GM21737 (cell line): ENCODE data around the gene CFLAR.
"Not testable (repeated sequence)": the region's sequence is repeated elsewhere in the genome, so short reads cannot be mapped to it uniquely, and the experiment has no call there.

ENCODE experiments used
- ATAC-seq: cut with Tn5 transposase; IDR thresholded peaks from one replicate; pipeline ENCODE4 v1.9.1; 2021; ENCODE audit warnings: mild to moderate bottlenecking, moderate library complexity; ENCODE audit not compliant: unreplicated experiment

CFLAR gene

DNA sequence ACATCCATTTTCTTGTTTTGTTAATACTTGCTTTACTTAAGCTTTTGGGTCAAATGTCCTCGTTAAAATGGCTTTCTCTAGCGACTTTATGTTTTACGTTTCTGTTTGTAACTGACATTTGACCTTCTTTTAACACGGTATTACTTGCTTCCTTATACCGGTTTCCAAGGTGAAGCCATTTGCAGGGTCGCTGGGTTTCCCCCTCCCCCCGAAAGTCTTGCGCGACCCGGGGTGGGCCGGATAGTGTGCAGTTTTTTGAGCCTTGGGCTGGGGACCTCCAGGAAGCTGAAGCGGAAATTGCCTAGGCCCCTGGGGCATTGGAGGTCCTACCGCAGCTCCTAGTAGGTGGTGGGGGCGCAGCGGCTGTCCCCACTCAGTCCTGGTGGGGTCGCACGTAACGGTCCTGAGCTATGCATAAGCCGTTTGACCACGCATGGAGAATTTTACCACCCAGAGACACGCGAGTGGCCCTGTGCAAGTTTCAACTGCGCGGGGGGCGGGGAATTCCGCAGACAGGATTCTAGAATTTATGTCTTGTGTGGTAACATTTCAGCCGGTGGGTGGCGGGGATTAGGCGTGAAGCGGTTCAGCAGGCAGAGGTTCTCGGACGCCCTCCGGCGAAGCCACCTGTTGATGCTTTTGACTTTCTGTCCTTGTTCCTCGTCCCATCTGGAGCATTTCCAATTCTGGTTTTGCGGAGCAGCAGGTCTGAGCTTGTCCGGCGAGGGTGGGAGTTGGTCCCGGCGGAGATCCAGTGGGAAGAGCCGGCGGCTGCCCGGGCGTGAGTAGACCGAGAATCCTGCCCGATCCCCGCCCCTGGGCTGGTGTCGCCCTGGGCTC, 2.4 kb downstream of the CFLAR start:
- peak; percentile 38 for ATAC-seq

DNA sequence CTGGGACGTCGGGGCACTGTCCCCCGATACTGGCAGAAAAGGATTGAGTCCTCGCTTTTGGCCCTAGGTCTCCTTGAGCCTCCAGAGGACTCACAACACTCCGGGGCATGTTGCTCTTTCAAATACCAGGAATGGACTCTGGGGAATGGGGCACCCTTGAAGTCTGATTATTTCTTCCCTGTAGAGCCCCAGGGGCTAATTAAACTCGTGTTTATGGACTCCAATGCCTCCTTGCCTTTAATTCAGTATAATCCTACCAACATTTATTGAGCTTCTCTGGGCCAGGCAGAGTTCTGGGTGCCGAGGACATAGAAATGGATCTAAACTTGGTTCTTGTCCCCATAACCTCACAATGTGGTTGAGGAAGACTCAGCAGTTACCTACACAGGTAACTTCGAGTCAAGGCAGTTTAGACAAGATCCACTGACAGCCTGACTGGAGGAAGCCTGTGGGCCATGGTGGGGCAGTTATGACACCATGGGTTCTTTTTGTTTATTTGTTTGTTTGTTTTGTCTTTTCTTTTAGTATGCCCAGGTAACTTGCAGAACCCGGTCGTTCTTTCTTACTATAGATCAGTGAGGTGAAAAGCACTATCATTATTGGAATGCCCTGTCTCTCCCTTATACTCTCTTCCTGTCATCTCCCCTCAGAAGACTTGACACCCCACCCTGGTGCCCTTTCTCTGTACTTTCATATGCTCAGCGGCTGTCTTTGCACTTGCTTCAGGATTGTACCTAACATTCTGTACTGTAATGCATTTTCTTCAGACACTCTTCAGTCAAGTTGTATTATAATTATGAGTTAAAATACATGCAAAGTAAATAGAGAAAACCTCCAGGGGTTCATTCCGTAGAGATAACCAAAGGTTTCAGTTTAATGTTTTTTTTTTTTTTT, 3.2 kb downstream of the CFLAR start:
- no peak for ATAC-seq

DNA sequence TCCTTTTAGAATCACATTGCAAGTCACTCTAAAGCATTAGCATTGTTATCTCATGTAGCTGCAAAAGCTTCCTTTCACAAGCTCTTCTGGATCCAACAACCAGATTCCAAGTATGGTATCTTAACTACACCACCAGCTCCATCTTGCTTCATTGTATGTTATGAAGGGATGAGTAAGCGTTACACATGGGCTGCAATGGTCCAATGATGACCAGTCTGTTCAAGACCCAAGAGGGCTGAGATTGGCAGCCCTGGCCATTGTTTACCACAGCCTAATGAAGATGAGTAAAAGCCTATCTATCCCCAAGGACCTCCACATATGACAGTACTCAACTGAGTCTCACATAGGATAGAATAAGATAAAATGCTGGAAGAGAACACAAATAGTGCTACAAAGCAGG, 6.3 kb downstream of the CFLAR start:
- ATAC-seq, result no peak

DNA sequence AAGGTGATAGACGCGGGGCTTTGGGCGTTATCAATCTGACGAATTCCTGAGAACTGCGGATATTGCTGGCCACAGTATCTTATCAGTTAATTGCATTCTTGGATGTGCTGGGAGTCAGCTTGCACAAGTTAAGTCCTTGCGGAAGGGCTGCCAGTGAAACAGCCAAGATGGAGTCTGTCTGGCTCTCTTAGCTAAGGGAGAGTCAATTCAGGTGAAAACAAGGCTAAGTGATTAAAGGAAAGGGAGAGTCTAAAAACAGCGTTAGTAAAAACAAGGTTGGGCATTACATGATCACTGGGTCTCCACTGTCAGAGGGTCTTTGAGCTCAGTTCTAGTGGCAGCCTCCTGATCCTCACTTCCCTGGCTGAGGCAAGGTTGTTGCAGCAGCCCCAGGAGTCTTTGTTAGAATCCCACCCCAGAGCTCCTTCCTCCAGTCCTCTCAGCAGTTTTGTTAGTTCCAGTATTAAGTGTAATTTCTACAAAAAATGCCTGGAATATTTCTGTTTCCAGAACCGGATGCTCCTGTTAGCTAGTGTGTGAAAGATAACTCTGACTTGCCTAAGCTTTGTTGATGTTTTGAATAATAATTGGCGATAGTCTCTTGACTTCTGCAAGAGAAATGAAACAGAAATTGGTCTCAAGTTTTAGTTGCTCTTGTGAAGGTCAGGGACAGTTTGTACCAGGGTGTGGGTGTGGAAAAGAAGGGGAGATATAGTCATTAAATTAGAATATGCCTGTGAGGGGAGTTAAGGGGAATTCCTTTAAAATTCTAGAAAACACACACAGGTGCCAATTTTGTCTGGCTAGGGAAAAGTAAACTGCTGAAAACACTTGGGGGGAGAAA, 10.6 kb downstream of the CFLAR start:
- ATAC-seq, result peak; percentile 19

DNA sequence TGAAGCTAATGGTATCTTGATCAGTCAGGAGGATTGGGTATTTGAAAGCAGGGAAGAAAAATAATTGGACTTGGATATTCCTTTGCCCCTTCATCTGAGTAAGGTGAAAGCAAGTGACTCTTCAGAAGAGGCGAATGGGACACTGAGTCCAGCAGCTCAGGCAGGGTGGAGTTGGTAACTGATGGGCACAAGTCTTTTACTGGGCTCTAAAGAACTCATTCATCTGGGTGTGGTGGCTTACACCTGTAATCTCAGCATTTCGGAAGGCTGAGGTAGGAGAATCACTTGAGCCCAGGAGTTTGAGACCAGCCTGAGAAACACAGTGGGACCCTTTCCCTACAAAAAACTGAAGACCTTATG, 11.2 kb downstream of the CFLAR start:
- no peak for ATAC-seq

DNA sequence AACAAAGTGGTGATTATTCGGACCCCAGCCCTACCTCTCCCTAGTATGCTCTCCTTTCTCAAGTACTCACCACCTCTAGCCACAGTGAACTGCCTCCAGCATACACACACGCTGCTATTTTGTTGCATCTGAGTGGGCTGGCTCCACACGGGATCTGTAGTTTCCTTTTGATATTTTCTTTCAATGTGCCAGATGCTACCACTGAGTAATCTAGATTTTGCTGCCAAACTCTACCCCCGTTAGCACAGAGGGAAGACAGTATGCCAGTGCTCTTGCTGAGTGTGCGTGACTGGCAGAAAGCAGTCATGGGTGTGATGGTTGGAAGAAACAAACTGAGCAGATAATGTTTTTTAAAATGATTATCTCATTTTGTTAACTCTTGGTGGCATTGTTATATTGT, 11.6 kb downstream of the CFLAR start:
- no peak for ATAC-seq

DNA sequence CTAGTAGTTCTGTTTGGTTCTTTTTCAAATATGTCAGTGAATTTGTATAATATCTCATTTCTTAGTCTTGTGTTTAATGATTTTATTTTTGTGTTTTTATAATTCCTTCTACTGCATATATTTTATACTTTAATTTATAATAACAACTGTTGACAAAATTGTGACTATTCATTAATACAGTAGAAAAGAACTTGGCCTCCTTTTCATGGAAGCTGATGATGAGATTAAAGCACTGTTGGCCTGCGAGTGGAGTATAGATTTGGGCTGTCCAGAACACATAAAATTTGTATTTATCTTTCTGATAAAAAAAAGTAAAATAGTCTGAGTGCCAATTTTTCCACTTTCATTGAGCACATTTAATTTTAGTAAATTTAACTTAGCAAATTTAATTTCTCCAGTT, 12.1 kb downstream of the CFLAR start:
- ATAC-seq, result no peak

DNA sequence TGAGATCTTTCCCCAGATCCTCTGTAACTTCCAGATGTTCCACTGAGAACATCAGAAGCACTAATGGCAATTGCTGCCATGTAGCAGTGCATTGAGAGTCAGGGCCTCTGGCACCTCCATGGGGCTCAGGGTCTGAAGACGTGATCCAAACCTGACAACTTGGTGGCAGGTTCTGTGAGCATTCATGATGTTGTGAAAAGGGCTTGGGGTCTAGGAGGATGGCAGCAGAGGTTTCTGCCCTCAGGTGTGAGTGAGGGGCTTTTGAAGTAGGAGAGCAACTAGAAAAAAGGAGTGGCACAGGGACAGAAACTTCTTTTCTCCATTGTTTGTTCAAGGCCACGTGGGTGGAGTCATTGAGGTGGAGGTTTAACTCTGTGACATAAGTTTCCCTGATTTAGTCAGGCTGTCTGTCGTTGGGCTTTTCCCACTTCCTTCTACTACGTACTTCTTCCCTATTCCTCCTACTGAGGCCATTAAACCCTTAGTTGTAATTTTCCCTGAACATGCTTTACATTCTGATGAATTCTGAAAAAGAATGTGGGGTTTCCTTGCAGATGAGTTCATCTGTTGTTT, 13.1 kb downstream of the CFLAR start:
- no peak for ATAC-seq

DNA sequence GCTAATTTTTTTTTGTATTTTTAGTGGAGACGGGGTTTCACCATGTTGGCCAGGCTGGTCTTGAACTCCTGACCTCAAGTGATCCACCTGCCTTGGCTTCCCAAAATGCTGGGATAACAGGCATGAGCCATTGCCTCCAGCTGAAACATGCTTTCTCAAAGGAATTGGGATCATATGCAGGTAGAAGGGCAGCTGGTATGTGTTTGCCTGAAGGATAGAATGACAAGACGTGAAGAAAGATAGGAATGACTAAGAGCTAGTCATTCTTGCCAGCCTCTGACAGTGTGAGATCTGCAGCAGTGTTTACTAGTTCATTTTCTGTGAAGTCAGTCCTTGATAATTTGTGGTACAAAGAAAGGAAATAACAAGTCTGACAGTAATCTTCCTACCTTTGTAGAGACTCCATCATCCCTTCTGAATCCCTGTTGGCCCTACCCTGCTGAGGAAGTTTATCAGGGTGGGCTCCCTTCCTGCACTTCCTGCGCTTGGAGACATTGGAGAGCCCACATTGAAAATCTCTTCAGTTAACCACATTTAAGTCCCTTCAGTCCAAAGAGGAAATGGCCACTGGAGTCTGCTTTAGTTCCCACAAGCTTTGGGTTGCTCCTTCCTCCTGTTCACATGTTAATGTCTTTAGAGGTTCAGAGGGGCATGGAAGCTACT, 14.7 kb downstream of the CFLAR start:
- no peak for ATAC-seq

DNA sequence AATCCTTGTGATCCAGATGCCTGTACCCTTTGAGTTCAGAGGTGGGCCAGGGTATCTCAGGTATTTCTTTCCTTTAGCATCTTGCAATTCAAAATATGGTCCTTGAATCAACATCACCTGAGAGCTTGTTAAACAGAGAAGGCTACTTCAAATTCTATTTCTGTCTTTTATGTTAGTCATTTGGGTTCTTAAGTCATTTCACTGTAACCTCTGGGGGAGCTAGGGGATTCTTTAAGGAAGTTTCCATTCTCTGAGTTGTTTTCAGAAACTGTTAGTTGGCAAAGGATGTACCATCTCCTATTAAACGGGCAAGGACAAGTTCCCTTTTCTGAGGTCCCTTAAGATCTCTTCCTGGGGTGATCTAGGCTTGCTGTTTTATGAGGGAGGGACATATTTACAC, 16.6 kb downstream of the CFLAR start:
- ATAC-seq, result peak; percentile 40

DNA sequence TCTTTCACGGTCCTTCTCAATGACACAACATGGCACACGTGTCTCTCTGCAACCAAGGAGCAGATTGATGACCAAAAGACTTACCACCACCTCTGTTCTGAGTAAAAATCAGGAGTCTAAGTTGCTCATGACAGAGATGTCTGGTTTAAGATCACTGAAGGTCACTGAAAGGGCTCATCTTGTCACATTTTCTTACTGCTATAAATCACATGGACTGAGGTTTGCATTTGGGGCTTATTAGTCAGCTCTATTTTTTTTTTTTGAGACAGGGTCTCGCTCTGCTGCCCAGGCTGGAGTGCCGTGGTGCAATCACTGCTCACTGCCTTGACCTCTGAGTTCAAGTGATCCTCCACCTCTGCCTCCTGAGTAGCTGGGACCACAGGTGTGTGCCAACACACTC, 19.4 kb downstream of the CFLAR start:
- ATAC-seq, result no peak

DNA sequence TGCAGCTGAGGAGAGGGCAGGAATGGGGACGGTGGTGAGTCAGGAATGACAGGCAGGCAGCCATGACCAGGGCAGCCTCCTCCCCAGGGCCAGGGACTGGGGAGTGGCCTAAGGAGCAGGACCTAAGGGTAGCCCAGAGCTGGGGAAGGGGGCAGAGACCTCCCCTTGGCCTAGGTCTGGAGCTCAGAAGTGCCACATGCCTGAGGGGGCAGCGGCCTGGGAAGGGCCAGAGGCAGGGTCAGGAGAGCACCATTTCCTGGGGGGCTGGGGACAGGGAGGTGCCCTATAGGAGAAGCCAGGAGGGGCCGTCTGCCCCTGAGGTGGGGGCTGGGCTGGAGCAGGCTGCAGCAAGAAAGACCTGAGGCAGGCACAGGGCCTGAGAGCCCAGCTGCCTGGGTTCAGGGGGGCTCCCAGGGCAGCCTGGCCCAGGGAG, 20.9 kb downstream of the CFLAR start:
- no peak for ATAC-seq

DNA sequence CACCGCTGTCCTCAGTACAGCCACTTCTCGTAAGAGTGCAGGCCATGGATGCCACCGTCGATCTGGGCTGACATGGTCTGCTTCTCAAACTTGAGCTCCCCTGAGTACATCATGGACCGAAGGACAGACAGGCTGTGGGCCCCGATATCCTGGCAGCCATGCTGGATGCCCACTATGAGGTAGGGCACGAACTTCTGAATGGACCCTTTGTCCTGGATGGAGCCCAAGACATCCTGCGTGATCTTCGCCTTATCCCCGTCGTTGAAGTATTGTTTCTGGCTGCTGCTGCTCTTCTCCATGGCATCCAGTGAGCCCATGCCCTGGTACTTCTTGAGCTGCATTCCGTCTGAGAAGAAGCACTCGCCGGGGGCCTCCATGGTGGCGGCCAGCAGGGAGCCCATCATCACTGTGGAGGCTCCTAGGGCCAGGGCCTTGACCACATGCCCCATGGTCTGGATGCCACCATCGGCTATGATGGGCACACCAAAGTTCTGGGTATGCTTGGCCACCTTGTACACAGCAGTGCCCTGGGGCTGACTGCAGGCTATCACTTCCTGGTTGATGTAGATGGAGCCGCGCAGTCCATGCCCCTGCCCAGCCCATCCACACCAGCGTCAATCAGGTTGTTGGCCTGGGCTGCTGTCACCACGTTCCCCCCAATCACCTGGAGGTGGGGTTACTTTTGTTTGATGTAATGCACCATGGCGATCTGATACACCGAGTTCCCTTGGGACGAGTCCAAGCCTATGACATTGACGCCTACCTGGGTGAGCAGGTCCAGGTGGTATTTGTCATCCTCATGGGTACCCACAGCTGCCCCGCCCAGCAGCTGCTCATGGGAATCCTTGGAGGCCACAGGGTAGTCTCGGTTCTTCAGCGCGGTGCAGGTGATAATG, 21.8 kb downstream of the CFLAR start:
- ATAC-seq, result no peak

DNA sequence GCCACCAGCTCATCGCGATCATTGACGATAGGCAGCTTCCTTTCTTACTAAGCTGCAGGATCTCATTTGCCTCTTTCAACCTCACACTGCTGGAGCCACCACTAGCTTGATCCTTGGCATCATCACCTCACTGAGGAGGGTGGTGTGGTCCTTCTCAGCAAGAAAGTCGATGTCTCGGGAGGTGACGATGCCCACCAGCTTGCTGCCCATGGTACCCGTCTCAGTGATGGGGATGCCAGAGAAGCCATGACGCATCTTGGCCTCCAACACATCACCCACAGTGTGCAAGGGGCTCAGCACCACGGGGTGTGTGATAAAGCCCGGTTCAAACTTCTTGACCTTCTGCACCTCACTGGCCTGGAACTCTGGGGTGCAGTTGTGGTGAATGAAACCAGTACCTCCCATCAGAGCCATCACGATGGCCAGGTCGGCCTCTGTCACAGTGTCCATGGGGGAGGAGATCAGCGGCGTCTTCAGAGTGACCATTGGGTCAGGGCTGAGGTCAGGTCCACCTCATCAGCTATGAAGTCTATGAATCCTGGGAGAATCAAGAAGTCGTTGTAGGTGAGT, 22.5 kb downstream of the CFLAR start:
- ATAC-seq, result no peak

DNA sequence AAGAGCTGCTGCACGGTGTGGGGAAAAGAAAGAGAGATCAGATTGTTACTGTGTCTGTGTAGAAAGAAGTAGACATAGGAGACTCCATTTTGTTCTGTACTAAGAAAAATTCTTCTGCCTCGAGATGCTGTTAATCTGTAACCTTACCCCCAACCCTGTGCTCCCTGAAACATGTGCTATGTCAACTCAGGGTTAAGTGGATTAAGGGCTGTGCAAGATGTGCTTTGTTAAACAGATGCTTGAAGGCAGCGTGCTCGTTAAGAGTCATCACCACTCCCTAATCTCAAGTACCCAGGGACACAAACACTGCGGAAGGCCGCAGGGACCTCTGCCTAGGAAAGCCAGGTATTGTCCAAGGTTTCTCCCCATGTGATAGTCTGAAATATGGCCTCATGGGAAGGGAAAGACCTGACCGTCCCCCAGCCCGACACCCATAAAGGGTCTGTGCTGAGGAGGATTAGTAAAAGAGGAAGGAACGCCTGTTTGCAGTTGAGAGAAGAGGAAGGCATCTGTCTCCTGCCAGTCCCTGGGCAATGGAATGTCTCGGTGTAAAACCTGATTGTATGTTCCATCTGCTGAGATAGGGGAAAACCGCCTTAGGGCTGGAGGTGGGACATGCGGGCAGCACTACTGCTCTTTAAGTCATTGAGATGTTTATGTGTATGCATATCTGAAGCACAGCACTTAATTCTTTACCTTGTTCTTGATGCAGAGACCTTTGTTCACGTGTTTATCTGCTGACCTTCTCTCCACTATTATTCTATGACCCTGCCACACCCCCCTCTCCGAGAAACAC, 23.2 kb downstream of the CFLAR start:
- ATAC-seq, result not testable (repeated sequence)

DNA sequence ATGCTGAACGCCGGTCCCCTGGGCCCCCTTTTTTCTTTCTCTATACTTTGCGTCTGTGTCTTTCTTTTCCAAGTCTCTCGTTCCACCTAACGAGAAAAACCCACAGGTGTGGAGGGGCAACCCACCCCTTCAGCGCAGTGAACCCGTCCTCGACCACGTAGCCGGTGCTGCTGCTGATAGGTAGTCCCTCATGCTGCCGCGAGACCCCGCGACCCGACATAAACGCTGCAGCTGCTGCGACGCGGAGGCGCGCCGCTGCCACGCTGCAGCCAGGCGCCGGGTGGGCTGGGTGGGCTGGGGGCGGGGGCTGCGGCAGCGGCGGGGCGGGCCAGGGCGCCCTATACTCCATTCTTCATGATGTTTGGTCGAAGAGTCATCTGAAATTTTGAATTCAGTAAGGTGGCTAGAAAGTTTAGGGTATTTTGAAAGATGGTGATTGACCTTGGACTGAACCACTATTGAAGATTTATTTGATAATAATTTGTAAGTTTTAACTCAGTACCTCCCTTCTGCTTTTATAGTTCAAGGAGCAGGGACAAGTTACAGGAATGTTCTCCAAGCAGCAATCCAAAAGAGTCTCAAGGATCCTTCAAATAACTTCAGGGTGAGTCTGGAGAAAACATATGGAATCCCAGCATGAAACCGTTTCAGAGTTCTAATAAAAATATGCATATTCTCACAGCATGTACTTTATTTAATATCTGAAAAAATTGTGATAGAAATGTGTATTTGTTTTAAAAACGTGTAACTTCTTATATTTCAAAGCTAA, 24.1 kb downstream of the CFLAR start:
- no peak for ATAC-seq
